HG02678 (cell line): ENCODE measurements around the gene INTS11.
"Not testable (repeated sequence)": the region's sequence is repeated elsewhere in the genome, so short reads cannot be mapped to it uniquely, and the experiment has no call there.

Experiments
- ATAC-seq: cut with Tn5 transposase; IDR thresholded peaks from one replicate; pipeline ENCODE4 v1.9.1; 2021; ENCODE audit warnings: mild to moderate bottlenecking, moderate library complexity; ENCODE audit not compliant: unreplicated experiment

The INTS11 gene

GRCh38 chr1:1331068-1331965 is 6.9 kb upstream of the INTS11 start, which contains the start of gene TAS1R3:
TAS1R3 (plus strand) TSS chr1:1331280; CDS start chr1:1331346, 66 bp downstream.
- no peak for ATAC-seq

GRCh38 chr1:1330366-1331067 is 6.1 kb upstream of the INTS11 start:
- ATAC-seq: no peak

- ATAC-seq: no peak
These were observed 5.1 kb upstream of the INTS11 start for GRCh38 chr1:1329304-1330210.

GRCh38 chr1:1328254-1328653 is 3.8 kb upstream of the INTS11 start:
- no peak for ATAC-seq

- no peak for ATAC-seq
These were observed 2.8 kb upstream of the INTS11 start for GRCh38 chr1:1327291-1327690.

- ATAC-seq: no peak
These were observed 1.7 kb upstream of the INTS11 start for GRCh38 chr1:1326075-1326605.

GRCh38 chr1:1325288-1326074 is 1.0 kb upstream of the INTS11 start:
- ATAC-seq: no peak

GRCh38 chr1:1324084-1324523 is 356 bp downstream of the INTS11 start:
- peak; percentile 25 for ATAC-seq

GRCh38 chr1:1322952-1323351 is 1.5 kb downstream of the INTS11 start:
- no peak for ATAC-seq

- ATAC-seq: no peak
These were observed 2.0 kb downstream of the INTS11 start for GRCh38 chr1:1322418-1322817.

GRCh38 chr1:1321477-1321876 is 3.0 kb downstream of the INTS11 start:
- ATAC-seq: no peak

- ATAC-seq: no peak
These were observed 3.6 kb downstream of the INTS11 start for GRCh38 chr1:1320666-1321448.

- no peak for ATAC-seq
These were observed 4.9 kb downstream of the INTS11 start for GRCh38 chr1:1319646-1319941.

- ATAC-seq: no peak
These were observed 5.4 kb downstream of the INTS11 start for GRCh38 chr1:1318777-1319645.

- ATAC-seq: no peak
These were observed 6.3 kb downstream of the INTS11 start for GRCh38 chr1:1318131-1318652.

- no peak for ATAC-seq
These were observed 7.0 kb downstream of the INTS11 start for GRCh38 chr1:1317420-1317819.

GRCh38 chr1:1316199-1316598 is 8.3 kb downstream of the INTS11 start:
- not testable (repeated sequence) for ATAC-seq

- no peak for ATAC-seq
These were observed 9.0 kb downstream of the INTS11 start for GRCh38 chr1:1315435-1315954.
